MM.1S (cell line): Measurements from ENCODE around the gene MAGI2.

ENCODE experiments used
- DNase-seq: peaks from one replicate; pipeline ENCODE4 v3.0.0-alpha.2; 2015
- H2AFZ ChIP-seq: fragments of 300-600 bp; sonication (generic); 2 replicates; pipeline ENCODE4 v1.6.0; 2016; ENCODE audit warnings: antibody characterized with exemption, low read length
- H3F3A ChIP-seq: fragments of 300-600 bp; sonication (generic); 2 replicates; pipeline ENCODE4 v1.6.1; 2016; ENCODE audit warnings: mild to moderate bottlenecking, antibody characterized with exemption, low read length, moderate library complexity, mixed read lengths; ENCODE audit not compliant: insufficient read depth
- H3K27ac ChIP-seq: fragments of 300-600 bp; sonication (generic); 2 replicates; pipeline ENCODE4 v1.5.1; 2016; ENCODE audit warnings: mild to moderate bottlenecking, low read length
- H3K27me3 ChIP-seq: fragments of 300-600 bp; sonication (generic); replicated peaks from 2 replicates; pipeline ENCODE4 v1.6.0; 2016; ENCODE audit warnings: low read length; ENCODE audit not compliant: insufficient read depth
- H3K36me3 ChIP-seq: fragments of 300-600 bp; sonication (generic); replicated peaks from 2 replicates; pipeline ENCODE4 v1.6.1; 2016; ENCODE audit warnings: mild to moderate bottlenecking, low read length, mixed read lengths; ENCODE audit not compliant: insufficient read depth
- H3K4me1 ChIP-seq: fragments of 300-600 bp; sonication (generic); 2 replicates; pipeline ENCODE4 v1.6.1; 2016; ENCODE audit warnings: low read length, mixed read lengths
- H3K4me2 ChIP-seq: fragments of 300-600 bp; sonication (generic); 2 replicates; pipeline ENCODE4 v1.6.0; 2016; ENCODE audit warnings: low read depth, low read length
- H3K4me3 ChIP-seq: fragments of 300-600 bp; sonication (generic); 2 replicates; pipeline ENCODE4 v1.5.1; 2016; ENCODE audit warnings: low read length, mixed read lengths
- H3K79me2 ChIP-seq: fragments of 300-600 bp; sonication (generic); 2 replicates; pipeline ENCODE4 v1.6.1; 2016; ENCODE audit warnings: mixed run types, low read length, mixed read lengths
- H3K9ac ChIP-seq: fragments of 300-600 bp; sonication (generic); 2 replicates; pipeline ENCODE4 v1.6.1; 2016; ENCODE audit warnings: low read length, mixed read lengths
- H3K9me2 ChIP-seq: fragments of 300-600 bp; sonication (generic); replicated peaks from 2 replicates; pipeline ENCODE4 v1.6.1; 2016; ENCODE audit warnings: mild to moderate bottlenecking, low read length, mixed read lengths; ENCODE audit not compliant: insufficient read depth
- H3K9me3 ChIP-seq: fragments of 300-600 bp; sonication (generic); replicated peaks from 2 replicates; pipeline ENCODE4 v1.6.1; 2016; ENCODE audit warnings: mild to moderate bottlenecking, low read length, mixed read lengths; ENCODE audit not compliant: insufficient read depth
- H4K20me1 ChIP-seq: fragments of 300-600 bp; sonication (generic); 2 replicates; pipeline ENCODE4 v1.6.1; 2016; ENCODE audit warnings: mild to moderate bottlenecking, low read length, moderate library complexity, mixed read lengths; ENCODE audit not compliant: insufficient read depth
- CTCF ChIP-seq: fragments of 300-600 bp; sonication (generic); IDR thresholded peaks from 2 replicates; pipeline ENCODE4 v1.5.1; 2016; ENCODE audit warnings: antibody characterized with exemption, low read length, mixed read lengths
- EZH2 ChIP-seq: fragments of 300-600 bp; sonication (generic); optimal IDR thresholded peaks from 2 replicates; pipeline ENCODE3; 2017; ENCODE audit warnings: low read depth, mild to moderate bottlenecking, antibody characterized with exemption, low read length, mixed read lengths
- EZH2phosphoT487 ChIP-seq: fragments of 300-600 bp; sonication (generic); IDR thresholded peaks from 2 replicates; pipeline ENCODE4 v1.6.1; 2018; ENCODE audit warnings: antibody characterized with exemption, low read length

Gene MAGI2

GRCh38 chr7:79063019-79063698, 390.3 kb downstream of the MAGI2 start:
- Histone ChIP-seq H3K9ac (no peak overlapping the region), H3K4me2 (no peak overlapping the region), H3K79me2 (no peaks in the 10 kb centered on the region), H4K20me1 (no peaks in the 10 kb centered on the region), H3K9me3 (no peaks in the 10 kb centered on the region), H3K4me3 (no peak overlapping the region), H3K9me2 (no peaks in the 10 kb centered on the region), H3K27me3 (no peaks in the 10 kb centered on the region), H3K4me1 (no peaks in the 10 kb centered on the region), H3K36me3 (no peaks in the 10 kb centered on the region), H3K27ac (no peak overlapping the region), H2AFZ (no peak overlapping the region), H3F3A (no peaks in the 10 kb centered on the region)
- no peak for DNase-seq
- no peak for TF ChIP-seq EZH2phosphoT487
- peak; percentile 17; the same call in 1 of the 2 replicates for TF ChIP-seq CTCF
- TF ChIP-seq EZH2 = no peak

- DNase-seq = no peak
- Histone ChIP-seq H3K9me3 (no peaks in the 10 kb centered on the region), H3K9ac (no peak overlapping the region), H3K27me3 (no peaks in the 10 kb centered on the region), H3K27ac (no peak overlapping the region), H3K9me2 (no peaks in the 10 kb centered on the region), H3K4me3 (no peak overlapping the region), H3K4me2 (no peak overlapping the region), H3K36me3 (no peaks in the 10 kb centered on the region), H3F3A (no peaks in the 10 kb centered on the region), H3K79me2 (no peaks in the 10 kb centered on the region), H2AFZ (no peak overlapping the region), H3K4me1 (no peaks in the 10 kb centered on the region), H4K20me1 (no peaks in the 10 kb centered on the region)
- no peak for TF ChIP-seq CTCF
- TF ChIP-seq EZH2phosphoT487 = no peak
- no peak for TF ChIP-seq EZH2
These were observed 393.0 kb downstream of the MAGI2 start for GRCh38 chr7:79060498-79060897.

- H4K20me1 ChIP-seq = no peaks in the 10 kb centered on the region
- no peaks in the 10 kb centered on the region for H3K9me2 ChIP-seq
- H2AFZ ChIP-seq = no peak overlapping the region
- no peaks in the 10 kb centered on the region for H3K4me1 ChIP-seq
- no peaks in the 10 kb centered on the region for H3K27me3 ChIP-seq
- no peaks in the 10 kb centered on the region for H3K79me2 ChIP-seq
- no peaks in the 10 kb centered on the region for H3K9me3 ChIP-seq
- H3K4me2 ChIP-seq = no peak overlapping the region
- no peak for TF ChIP-seq EZH2
- no peak for TF ChIP-seq EZH2phosphoT487
- no peak for TF ChIP-seq CTCF
- no peak overlapping the region for H3K9ac ChIP-seq
- DNase-seq = no peak
- no peaks in the 10 kb centered on the region for H3F3A ChIP-seq
- no peak overlapping the region for H3K27ac ChIP-seq
- H3K36me3 ChIP-seq = no peaks in the 10 kb centered on the region
- H3K4me3 ChIP-seq = no peak overlapping the region
These were observed 397.6 kb downstream of the MAGI2 start for GRCh38 chr7:79055722-79056415.
